ENCODE measurements around the gene CTIF. TPM values are rescaled to one million over a fixed set of nuclear protein-coding genes. Genes with fewer than 3 reads are reported as not detected.
"Not testable (repeated sequence)": the region's sequence is repeated elsewhere in the genome, so short reads cannot be mapped to it uniquely, and the experiment has no call there.

CTIF gene
- total RNA-seq, 1 donor = 86.4 TPM

DNA sequence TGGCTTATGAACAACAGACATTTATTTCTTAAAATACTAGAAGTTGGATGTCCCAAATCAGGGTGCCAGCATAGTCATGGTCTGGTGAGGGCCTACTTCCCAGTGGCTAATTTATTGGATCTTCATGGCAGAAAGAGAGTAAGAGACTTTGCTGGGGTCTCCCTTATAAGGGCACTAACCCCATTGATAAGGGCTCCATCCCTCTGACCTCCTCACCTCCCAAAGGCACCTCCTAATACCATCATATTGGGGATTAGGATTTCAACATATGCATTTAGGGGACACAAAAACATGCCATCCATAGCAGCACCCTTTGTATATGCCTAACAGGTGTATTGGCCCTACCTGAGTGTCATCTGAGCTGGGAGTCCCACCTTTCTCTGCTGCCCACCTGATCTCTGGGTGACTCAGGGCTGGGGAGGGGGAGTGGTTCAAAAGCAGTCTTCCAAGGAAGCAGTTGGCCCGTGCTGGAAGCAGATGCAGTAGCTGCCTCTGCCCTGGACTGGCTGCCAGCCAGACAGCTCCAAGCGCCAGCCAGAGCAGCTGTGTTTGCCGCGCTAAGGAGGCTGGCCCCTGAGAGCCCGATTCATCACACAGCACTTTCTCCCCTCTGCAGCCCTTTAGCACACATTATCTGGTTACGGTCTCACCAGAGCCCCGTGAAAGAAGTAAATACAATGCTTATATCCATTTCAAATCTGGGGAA is 327.4 kb downstream of the CTIF start:
- peak; percentile 79 for DNase-seq (ENCODE audit: low read depth)
- H3K4me3 ChIP-seq (ENCODE audit: low read depth, low read length) = no peak overlapping the region
- TF ChIP-seq, protein P1, sequence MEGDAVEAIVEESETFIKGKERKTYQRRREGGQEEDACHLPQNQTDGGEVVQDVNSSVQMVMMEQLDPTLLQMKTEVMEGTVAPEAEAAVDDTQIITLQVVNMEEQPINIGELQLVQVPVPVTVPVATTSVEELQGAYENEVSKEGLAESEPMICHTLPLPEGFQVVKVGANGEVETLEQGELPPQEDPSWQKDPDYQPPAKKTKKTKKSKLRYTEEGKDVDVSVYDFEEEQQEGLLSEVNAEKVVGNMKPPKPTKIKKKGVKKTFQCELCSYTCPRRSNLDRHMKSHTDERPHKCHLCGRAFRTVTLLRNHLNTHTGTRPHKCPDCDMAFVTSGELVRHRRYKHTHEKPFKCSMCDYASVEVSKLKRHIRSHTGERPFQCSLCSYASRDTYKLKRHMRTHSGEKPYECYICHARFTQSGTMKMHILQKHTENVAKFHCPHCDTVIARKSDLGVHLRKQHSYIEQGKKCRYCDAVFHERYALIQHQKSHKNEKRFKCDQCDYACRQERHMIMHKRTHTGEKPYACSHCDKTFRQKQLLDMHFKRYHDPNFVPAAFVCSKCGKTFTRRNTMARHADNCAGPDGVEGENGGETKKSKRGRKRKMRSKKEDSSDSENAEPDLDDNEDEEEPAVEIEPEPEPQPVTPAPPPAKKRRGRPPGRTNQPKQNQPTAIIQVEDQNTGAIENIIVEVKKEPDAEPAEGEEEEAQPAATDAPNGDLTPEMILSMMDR (IDR thresholded peaks at IDR 0.05; ENCODE audit: insufficient read depth, low read depth, low read length) = no peak

DNA sequence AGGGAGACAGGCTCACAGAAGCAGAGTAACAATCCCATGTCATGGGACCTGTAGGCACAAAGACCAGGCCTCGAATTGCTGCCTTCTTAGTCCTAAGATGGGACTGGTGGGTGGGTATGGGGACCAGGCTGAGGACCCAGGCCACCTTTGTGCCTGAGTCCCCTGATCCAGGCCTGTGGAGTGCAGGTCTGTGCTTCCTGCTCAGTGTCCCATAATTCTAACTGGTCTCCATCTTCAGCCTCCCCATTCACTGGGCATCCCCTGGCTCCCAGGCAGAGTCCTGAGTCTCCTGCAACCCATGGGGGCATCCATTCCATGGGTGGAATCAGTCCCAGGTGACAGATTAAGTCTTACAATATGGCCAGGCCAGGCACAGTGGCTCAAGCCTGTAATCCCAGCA is 328.0 kb downstream of the CTIF start:
- no peak for DNase-seq (ENCODE audit: low read depth)
- TF ChIP-seq, protein P1 (IDR thresholded peaks at IDR 0.05; ENCODE audit: insufficient read depth, low read depth, low read length) = no peak

DNA sequence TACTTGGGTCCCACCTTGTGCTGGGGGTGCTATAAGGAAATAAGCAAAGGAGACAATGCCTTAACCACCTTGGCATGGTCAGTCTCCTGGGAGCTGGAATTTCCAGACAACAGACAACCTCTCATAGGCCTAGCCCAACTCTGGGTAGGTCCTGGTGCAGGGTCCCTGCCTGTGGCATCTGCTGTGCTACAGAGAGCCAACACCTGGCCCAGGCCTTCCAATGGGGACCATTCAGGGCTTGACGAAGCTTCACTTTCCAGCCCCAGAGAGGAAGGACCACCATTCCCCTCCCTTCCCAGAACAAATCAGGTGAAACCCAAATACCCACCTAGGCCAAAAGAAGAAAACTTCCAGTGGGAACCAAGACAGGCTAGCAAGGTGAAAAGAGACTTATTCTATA is 329.1 kb downstream of the CTIF start:
- DNase-seq (ENCODE audit: low read depth) = no peak
- TF ChIP-seq, protein P1 (IDR thresholded peaks at IDR 0.05; ENCODE audit: insufficient read depth, low read depth, low read length) = no peak
- H3K4me3 ChIP-seq (ENCODE audit: low read depth, low read length) = no peak overlapping the region

More for the DNA sequence above, 328.0 kb downstream of the CTIF start:
- no peak overlapping the region for H3K4me3 ChIP-seq (ENCODE audit: low read depth, low read length)

DNA sequence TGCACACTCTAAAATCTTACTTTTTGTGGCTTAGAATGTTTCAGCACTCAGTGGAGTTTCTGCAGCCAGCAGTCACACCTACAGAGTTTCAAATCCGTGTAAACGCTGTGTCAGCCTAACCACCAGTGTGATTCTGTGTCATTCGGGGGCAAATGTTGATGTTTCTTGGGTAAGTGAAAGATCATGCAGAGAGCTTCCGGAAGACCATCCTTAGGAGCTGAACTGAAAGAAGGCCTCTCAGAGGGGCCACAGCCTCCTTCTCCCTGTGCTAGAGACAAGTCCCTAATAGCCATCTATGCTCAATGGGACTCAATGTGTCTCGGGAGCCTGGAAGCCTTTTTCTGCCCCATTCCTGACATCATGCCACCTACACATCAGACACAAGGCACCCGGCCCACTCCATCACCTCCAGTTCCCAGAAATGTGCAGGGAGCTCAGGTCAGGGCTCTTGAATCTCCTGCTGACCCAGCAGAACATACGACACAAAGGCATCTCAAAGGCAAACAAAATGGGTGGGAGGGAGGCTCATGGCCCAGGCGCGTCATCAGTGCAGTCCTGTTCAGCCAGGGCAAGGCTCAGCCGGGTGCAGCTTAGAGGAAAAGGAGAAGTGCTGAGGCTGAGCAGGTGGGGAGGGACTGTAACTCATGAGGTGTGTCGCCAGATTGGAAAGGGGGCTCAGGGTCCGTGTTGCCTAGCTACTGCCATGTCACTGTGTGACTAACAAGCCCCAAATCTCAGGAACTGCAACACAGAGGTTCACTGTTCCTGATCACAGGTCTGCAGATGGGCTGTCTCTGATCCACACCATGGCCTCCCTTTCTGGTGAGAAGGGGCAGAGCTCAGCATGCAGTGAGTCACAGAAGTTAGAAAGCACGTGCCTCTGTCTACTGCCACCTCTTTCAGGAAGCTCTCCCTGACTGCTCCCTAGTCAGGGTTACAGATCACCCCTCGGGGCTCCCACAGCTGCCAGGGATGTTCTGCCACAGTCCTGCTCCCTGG is 329.9 kb downstream of the CTIF start:
- no peak overlapping the region for H3K4me3 ChIP-seq (ENCODE audit: low read depth, low read length)
- TF ChIP-seq, protein P1 (IDR thresholded peaks at IDR 0.05; ENCODE audit: insufficient read depth, low read depth, low read length) = no peak
- peak; percentile 36 for DNase-seq (ENCODE audit: low read depth)

DNA sequence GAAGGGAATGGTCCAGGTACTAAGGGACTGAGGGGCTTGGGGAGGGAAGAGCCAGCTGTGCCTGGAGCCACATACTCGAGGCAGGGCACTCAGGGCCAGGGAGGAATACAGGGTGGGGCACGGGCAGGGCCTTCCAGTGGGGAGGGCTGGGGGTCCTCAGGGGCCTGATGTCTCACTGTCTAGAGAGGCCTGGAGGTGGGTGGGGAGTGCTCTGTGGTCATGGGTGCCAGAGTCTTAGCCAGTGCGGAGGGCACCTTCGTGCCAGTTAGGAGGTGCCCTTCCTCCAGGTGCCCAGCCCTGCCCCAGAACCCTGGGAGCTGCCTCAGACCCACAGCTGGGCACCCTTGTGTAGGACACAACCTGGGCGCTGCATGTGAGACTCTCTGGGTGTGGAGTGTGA is 330.8 kb downstream of the CTIF start:
- no peak overlapping the region for H3K4me3 ChIP-seq (ENCODE audit: low read depth, low read length)
- TF ChIP-seq, protein P1 (IDR thresholded peaks at IDR 0.05; ENCODE audit: insufficient read depth, low read depth, low read length) = no peak
- no peak for DNase-seq (ENCODE audit: low read depth)

DNA sequence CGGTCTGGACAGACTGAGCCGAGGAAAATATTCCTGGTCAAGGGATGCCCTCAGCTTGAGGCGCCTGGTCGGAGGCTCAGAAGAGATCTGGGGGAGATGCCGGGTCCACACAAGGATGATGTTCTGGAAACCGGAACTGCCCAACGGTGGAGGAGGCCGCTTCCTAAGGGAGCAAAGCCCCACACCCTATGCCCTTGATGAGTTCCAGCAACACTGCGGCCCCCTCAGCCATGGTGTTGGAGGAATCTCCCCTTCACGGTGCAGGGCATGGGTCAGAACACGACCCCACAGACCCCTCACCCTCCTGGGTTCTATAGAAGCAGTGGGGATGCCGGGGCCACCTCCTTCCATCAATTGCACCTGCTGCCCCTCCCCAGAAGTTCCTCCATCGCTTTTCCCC is 332.1 kb downstream of the CTIF start:
- H3K4me3 ChIP-seq (ENCODE audit: low read depth, low read length); DNase-seq (ENCODE audit: low read depth): not testable (repeated sequence)

All from fibroblast of villous mesenchyme (primary cell).